WERI-Rb-1 (cell line): ENCODE data around the gene KLRC4.
"Not testable (repeated sequence)": the region's sequence is repeated elsewhere in the genome, so short reads cannot be mapped to it uniquely, and the experiment has no call there.

Source experiments
- DNase-seq: peaks from one replicate; pipeline ENCODE4 v3.0.0-alpha.2; 2020
- H3K27ac ChIP-seq: fragments of 250-450 bp; sonication (Bioruptor Pico); 2 replicates; pipeline ENCODE4 v1.5.1; 2020; ENCODE audit warnings: mild to moderate bottlenecking, moderate library complexity
- H3K27me3 ChIP-seq: fragments of 250-450 bp; sonication (Bioruptor Pico); 2 replicates; pipeline ENCODE4 v1.5.1; 2021; ENCODE audit warnings: mild to moderate bottlenecking, low read depth, moderate library complexity; ENCODE audit not compliant: insufficient read depth, severe bottlenecking
- H3K36me3 ChIP-seq: fragments of 250-450 bp; sonication (Bioruptor Pico); 2 replicates; pipeline ENCODE4 v1.5.1; 2020; ENCODE audit warnings: mild to moderate bottlenecking, moderate library complexity
- H3K4me3 ChIP-seq: 2 replicates; pipeline ENCODE4 v1.5.1; 2011; ENCODE audit warnings: low read depth, mild to moderate bottlenecking, control low read depth, low read length
- H3K9me3 ChIP-seq: fragments of 250-450 bp; sonication (Bioruptor Pico); 2 replicates; pipeline ENCODE4 v1.5.1; 2021; ENCODE audit warnings: mild to moderate bottlenecking, moderate library complexity; ENCODE audit not compliant: severe bottlenecking
- TF ChIP-seq, protein P1 (sequence below): IDR thresholded peaks from 2 replicates; pipeline ENCODE4 v1.5.1; 2011; ENCODE audit warnings: low read depth, mild to moderate bottlenecking, control low read depth, inconsistent platforms, low read length

Gene KLRC4

GRCh38 chr12:10448236-10448635, 38.7 kb upstream of the KLRC4 start:
- Histone ChIP-seq H3K27me3 (no peaks in the 10 kb centered on the region), H3K36me3 (no peaks in the 10 kb centered on the region), H3K27ac (no peak overlapping the region), H3K9me3 (no peaks in the 10 kb centered on the region), H3K4me3 (no peak overlapping the region)
- TF ChIP-seq, protein P1, sequence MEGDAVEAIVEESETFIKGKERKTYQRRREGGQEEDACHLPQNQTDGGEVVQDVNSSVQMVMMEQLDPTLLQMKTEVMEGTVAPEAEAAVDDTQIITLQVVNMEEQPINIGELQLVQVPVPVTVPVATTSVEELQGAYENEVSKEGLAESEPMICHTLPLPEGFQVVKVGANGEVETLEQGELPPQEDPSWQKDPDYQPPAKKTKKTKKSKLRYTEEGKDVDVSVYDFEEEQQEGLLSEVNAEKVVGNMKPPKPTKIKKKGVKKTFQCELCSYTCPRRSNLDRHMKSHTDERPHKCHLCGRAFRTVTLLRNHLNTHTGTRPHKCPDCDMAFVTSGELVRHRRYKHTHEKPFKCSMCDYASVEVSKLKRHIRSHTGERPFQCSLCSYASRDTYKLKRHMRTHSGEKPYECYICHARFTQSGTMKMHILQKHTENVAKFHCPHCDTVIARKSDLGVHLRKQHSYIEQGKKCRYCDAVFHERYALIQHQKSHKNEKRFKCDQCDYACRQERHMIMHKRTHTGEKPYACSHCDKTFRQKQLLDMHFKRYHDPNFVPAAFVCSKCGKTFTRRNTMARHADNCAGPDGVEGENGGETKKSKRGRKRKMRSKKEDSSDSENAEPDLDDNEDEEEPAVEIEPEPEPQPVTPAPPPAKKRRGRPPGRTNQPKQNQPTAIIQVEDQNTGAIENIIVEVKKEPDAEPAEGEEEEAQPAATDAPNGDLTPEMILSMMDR: no peak
- DNase-seq: no peak

- H3K4me3 ChIP-seq, H3K27ac ChIP-seq, H3K9me3 ChIP-seq, H3K36me3 ChIP-seq, DNase-seq, H3K27me3 ChIP-seq: not testable (repeated sequence)
These were observed 36.5 kb upstream of the KLRC4 start for GRCh38 chr12:10446052-10446451.

DNA sequence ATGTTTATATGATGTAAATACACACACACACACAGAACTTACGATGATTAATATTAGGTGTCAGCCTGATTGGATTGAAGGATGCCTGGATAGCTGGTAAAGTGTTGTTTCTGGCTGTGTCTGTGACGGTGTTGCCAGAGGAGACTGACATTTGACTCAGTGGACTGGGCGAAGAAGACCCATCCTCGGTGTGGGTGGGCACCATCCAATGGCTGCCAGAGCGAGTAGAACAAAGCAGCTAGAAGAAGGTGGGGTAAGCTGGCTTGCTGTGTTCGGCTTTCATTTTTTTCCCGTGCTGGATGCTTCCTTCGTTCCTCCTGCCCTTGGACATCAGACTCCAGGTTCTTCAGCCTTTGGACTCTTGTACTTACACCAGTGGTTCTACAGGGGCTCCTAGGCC, 31.6 kb upstream of the KLRC4 start:
- not testable (repeated sequence) for DNase-seq, H3K27me3 ChIP-seq, H3K27ac ChIP-seq

DNA sequence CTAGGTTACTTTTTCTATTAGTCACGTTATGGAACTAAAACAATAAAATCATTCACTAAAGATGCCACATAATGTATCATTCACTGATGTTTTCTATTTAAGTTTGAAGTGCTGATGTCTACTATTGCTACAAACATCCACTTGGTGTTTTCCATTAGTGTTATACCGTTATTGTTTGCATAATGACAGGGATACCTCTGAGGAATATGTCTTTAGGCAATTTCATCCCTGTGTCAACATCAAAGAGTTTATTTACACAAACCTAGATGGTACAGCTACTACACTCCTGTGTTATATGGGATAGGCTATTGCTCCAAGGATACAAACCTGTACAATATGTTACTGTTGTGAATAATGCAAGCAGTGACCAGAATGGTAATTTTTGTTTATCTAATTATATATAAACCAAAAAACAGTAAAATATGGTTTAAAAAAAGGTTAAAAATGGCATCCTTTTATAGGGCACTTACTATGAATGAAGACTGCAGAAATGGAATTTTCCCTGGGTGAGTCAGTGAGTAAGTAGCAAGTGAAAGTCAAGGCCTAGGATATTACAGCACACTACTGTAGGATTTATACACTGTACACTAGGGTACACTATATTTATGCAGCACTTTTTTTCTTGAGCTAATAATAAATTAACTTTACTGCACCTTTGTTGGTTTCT, 30.2 kb upstream of the KLRC4 start:
- H3K36me3 ChIP-seq, H3K4me3 ChIP-seq, H3K27ac ChIP-seq, H3K9me3 ChIP-seq, H3K27me3 ChIP-seq, DNase-seq: not testable (repeated sequence)

More for the DNA sequence above, 31.6 kb upstream of the KLRC4 start:
- H3K4me3 ChIP-seq, H3K36me3 ChIP-seq, H3K9me3 ChIP-seq: not testable (repeated sequence)

GRCh38 chr12:10437601-10438000, 28.0 kb upstream of the KLRC4 start:
- not testable (repeated sequence) for H3K27ac ChIP-seq, DNase-seq, H3K4me3 ChIP-seq, H3K36me3 ChIP-seq, H3K9me3 ChIP-seq, H3K27me3 ChIP-seq

GRCh38 chr12:10435816-10436215, 26.3 kb upstream of the KLRC4 start, which contains the start of gene KLRC2:
Gene KLRC2 (minus strand): TSS chr12:10436010. CDS start chr12:10435986, 24 bp downstream.
- not testable (repeated sequence) for H3K27ac ChIP-seq, H3K9me3 ChIP-seq, H3K4me3 ChIP-seq, DNase-seq, H3K27me3 ChIP-seq, H3K36me3 ChIP-seq

GRCh38 chr12:10430623-10431022, 21.1 kb upstream of the KLRC4 start:
- H3K9me3 ChIP-seq, H3K4me3 ChIP-seq, H3K27ac ChIP-seq, H3K27me3 ChIP-seq, DNase-seq, H3K36me3 ChIP-seq: not testable (repeated sequence)

GRCh38 chr12:10425938-10426337, 16.4 kb upstream of the KLRC4 start:
- not testable (repeated sequence) for H3K27me3 ChIP-seq, H3K4me3 ChIP-seq, DNase-seq

DNA sequence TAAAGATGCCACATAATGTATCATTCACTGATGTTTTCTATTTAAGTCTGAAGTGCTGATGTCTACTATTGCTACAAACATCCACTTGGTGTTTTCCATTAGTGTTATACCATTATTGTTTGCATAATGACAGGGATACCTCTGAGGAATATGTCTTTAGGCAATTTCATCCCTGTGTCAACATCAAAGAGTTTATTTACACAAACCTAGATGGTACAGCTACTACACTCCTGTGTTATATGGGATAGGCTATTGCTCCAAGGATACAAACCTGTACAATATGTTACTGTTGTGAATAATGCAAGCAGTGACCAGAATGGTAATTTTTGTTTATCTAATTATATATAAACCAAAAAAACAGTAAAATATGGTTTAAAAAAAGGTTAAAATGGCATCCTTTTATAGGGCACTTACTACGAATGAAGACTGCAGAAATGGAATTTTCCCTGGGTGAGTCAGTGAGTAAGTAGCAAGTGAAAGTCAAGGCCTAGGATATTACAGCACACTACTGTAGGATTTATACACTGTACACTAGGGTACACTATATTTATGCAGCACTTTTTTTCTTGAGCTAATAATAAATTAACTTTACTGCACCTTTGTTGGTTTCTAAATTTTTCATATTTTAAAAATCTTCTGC, 14.8 kb upstream of the KLRC4 start:
- H3K27ac ChIP-seq, H3K9me3 ChIP-seq, H3K4me3 ChIP-seq, H3K27me3 ChIP-seq, H3K36me3 ChIP-seq, DNase-seq: not testable (repeated sequence)

More at GRCh38 chr12:10425938-10426337, 16.4 kb upstream of the KLRC4 start:
- H3K9me3 ChIP-seq, H3K36me3 ChIP-seq, H3K27ac ChIP-seq: not testable (repeated sequence)

- not testable (repeated sequence) for H3K27ac ChIP-seq, DNase-seq, H3K4me3 ChIP-seq, H3K9me3 ChIP-seq, H3K36me3 ChIP-seq, H3K27me3 ChIP-seq
These were observed 12.6 kb upstream of the KLRC4 start for GRCh38 chr12:10422159-10422558.

- H3K27me3 ChIP-seq, H3K27ac ChIP-seq, H3K9me3 ChIP-seq, H3K4me3 ChIP-seq, DNase-seq, H3K36me3 ChIP-seq: not testable (repeated sequence)
These were observed 10.8 kb upstream of the KLRC4 start, which contains the start of gene KLRC3 for GRCh38 chr12:10420334-10420733. Gene KLRC3 (minus strand): TSS chr12:10420595. CDS start chr12:10420550, 45 bp downstream.
